ENCODE data around the gene WDPCP. TPM values are rescaled to one million over a fixed set of nuclear protein-coding genes. Genes with fewer than 3 reads are reported as not detected.
"Not testable (repeated sequence)": the region's sequence is repeated elsewhere in the genome, so short reads cannot be mapped to it uniquely, and the experiment has no call there.

WDPCP gene
- total RNA-seq, 1 donor: 14.5 TPM

DNA sequence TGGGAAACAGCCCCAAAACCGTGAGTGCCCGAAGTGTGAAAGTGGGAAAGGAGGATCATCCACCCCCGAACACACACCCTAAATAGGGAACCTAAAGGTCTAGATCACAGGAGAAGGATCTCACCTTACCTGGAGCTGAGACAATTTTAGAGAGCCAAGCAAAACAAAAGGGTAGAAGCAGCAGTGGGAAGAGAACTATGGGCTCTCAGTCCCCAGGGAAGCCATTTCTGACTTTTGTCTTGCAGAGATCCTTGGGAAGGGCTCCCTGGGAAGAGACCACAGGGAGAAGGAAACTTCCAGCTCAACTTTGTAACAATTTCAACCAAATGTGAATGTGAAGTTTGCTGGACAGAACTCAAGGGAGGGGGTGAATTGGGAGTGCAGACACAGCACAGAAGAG is 110.6 kb downstream of the WDPCP start:
- no peaks in the 10 kb centered on the region for H3K4me1 ChIP-seq (ENCODE audit: insufficient read depth, low read length)
- H3K27me3 ChIP-seq (ENCODE audit: insufficient read depth, low read length): no peaks in the 10 kb centered on the region
- H3K9me3 ChIP-seq (ENCODE audit: low read depth, low read length): no peaks in the 10 kb centered on the region
- H3K4me3 ChIP-seq (ENCODE audit: low read length): no peak overlapping the region

DNA sequence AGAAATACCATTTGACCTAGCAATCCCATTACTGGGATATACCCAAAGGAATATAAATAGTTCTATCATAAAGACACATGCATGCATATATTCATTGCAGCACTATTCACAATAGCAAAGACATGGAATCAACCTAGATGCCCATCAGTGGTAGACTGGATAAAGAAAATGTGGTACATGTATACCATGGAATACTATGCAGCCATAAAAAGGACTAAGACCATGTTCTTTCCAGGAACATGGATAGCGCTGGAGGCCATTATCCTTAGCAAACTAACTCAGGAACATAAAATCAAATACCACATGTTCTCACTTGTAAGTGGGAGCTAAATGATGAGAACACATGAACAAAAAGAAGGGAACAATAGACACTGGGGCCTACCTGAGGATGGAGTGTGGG is 119.0 kb downstream of the WDPCP start:
- not testable (repeated sequence) for H3K9me3 ChIP-seq (ENCODE audit: low read depth, low read length); H3K4me3 ChIP-seq (ENCODE audit: low read length); H3K27me3 ChIP-seq (ENCODE audit: insufficient read depth, low read length); H3K4me1 ChIP-seq (ENCODE audit: insufficient read depth, low read length)

DNA sequence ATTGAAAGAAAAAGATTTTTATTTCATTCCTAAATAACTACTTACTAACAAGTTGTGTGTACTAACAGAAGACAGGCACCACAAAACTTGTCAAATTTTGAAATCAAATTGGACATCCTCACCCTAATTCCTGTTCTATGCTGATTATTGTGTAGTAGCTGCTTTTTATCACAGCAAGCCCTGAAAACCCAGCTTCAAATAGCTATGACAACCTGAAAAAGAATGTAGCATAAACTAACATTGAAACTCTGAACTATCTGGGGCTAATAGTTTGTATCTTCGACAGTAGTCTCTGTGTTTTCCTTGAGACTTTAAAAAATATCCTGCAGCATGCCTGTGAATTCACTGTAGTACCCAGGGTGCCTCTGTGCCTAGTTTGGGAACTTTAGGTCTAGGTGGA is 122.6 kb downstream of the WDPCP start:
- Histone ChIP-seq H3K9me3 (ENCODE audit: low read depth, low read length) (no peaks in the 10 kb centered on the region), H3K4me1 (ENCODE audit: insufficient read depth, low read length) (no peaks in the 10 kb centered on the region), H3K27me3 (ENCODE audit: insufficient read depth, low read length) (no peaks in the 10 kb centered on the region), H3K4me3 (ENCODE audit: low read length) (no peak overlapping the region)

DNA sequence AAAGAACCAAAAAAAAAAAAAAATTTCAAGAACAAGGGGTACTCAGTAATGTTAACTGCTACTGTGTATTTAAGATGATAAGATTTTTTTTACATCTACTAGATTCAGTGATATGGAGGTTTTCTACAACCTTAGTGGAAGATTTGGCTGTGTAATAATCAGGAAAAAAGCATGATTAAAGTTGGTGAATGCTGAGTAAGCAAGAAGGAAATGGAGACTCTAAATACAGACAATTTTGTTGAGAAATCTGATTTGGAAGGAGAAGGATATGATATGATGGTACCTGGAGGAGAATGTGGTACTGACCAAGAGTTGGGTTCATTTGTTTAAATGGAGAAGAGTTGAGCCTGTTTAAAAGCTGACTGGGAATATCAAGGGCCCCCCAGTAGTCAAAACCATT is 125.1 kb downstream of the WDPCP start:
- Histone ChIP-seq H3K4me3 (ENCODE audit: low read length) (no peak overlapping the region), H3K9me3 (ENCODE audit: low read depth, low read length) (no peaks in the 10 kb centered on the region), H3K27me3 (ENCODE audit: insufficient read depth, low read length) (no peaks in the 10 kb centered on the region), H3K4me1 (ENCODE audit: insufficient read depth, low read length) (no peaks in the 10 kb centered on the region)

DNA sequence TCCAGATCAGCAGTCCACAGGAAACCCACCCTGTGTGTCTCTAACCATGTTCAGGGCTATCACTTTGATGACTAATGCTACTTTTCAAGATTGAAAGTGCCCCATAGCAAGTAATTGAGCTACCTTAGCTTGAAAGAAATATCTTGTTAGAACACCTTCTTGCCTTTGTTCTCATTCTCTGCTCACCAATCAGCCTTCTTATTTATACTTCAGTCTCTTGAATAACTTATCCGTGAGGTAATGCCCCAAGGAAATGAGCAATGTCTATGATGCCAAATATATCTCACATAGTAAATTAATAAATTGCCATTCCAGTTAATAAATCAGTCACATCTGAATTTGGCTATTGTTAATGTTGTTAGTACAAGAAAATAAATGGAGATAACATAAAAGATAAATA is 141.6 kb downstream of the WDPCP start:
- no peak overlapping the region for H3K4me3 ChIP-seq (ENCODE audit: low read length)
- no peaks in the 10 kb centered on the region for H3K27me3 ChIP-seq (ENCODE audit: insufficient read depth, low read length)
- no peaks in the 10 kb centered on the region for H3K9me3 ChIP-seq (ENCODE audit: low read depth, low read length)
- H3K4me1 ChIP-seq (ENCODE audit: insufficient read depth, low read length): no peaks in the 10 kb centered on the region

DNA sequence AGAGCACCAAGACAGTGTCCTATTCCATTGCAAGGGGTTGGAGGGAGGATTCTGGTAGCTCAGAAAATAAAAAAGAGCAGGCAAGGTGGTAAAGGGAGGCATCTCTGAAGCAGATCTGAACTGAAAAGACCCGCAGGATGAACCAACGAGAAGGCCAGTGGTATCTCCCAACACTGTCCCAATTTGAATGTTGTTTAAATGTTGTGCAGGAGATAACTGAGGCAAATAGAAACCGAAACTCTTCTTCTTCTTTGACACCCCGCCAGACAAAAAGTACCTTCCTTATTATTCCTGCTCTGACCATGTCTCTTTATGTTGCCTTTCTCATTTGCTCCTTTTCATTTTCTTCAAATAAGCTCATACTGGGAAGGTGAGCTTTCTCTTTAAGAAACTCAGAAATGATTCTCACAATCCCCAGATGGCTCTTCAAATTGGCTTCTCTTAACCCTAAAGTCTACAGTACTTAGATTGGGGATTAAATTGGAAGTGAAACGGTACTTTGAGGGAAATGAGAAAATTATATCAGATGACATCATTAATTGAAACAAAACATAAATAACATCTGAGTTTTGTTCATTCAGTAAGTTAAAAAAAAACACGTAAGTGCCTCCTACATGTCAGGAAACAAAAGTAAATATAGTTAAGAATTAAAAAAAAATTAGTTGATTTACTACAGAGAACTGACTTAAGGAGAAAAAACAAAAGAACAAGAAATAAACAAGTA is 143.6 kb downstream of the WDPCP start:
- Histone ChIP-seq H3K27me3 (ENCODE audit: insufficient read depth, low read length) (no peaks in the 10 kb centered on the region), H3K4me3 (ENCODE audit: low read length) (no peak overlapping the region), H3K4me1 (ENCODE audit: insufficient read depth, low read length) (no peaks in the 10 kb centered on the region), H3K9me3 (ENCODE audit: low read depth, low read length) (no peaks in the 10 kb centered on the region)

DNA sequence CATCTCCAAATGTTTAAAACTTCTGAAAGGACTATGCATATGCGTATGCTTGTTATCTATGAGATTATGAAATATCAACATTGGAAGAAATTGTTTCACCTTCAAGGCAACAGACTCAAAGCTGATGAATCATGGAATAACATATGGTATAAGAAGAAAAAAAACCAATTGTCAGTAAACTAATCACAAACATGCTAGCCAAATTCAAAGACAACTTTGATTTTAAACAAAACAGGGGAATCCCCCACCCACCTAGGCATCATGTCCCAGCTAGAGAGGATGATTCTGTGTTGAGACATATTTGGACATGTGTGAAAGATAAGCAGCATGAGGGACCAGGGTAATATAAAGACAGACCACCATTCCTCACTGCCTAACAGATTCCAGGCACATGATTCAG is 147.7 kb downstream of the WDPCP start:
- Histone ChIP-seq H3K4me3 (ENCODE audit: low read length) (no peak overlapping the region), H3K4me1 (ENCODE audit: insufficient read depth, low read length) (no peaks in the 10 kb centered on the region), H3K9me3 (ENCODE audit: low read depth, low read length) (no peaks in the 10 kb centered on the region), H3K27me3 (ENCODE audit: insufficient read depth, low read length) (no peaks in the 10 kb centered on the region)

DNA sequence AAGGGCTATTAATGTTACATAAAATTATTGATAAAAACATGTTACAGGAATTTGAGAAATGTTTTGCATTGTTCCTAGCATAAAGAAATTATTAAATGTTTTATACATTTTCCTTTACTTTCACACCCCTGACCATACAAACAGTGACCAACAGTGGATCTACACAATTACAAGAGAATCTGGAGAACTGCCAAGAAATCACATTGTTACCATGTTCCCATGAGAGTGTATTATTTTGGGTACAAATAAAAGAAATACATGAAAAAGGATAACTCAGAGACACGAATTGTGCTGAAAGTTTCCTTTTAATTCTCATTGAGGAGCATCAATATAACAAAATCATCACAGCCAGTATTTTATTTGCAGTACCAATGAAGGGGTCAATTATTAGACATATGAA is 150.1 kb downstream of the WDPCP start:
- Histone ChIP-seq H3K27me3 (ENCODE audit: insufficient read depth, low read length) (no peaks in the 10 kb centered on the region), H3K4me3 (ENCODE audit: low read length) (no peak overlapping the region), H3K9me3 (ENCODE audit: low read depth, low read length) (no peaks in the 10 kb centered on the region), H3K4me1 (ENCODE audit: insufficient read depth, low read length) (no peaks in the 10 kb centered on the region)

DNA sequence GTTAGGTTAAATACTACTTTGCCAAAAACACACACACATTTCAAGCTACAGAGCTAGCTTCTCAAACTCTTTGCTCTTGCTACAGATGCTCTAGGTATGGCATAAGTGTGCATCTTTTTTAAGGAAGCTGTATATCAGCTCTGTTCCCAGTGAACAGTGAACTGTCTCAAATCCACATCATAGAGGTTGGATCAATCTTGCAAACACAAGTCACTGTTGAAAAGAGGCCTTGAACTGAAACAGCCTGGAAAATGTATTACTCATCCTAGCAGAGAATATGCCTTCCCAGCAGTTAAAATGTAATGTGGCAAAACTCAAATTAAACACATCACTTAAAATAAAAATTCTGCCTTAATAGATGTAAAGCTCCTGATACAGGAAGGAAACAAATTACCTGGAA is 151.8 kb downstream of the WDPCP start:
- H3K27me3 ChIP-seq (ENCODE audit: insufficient read depth, low read length): no peaks in the 10 kb centered on the region

DNA sequence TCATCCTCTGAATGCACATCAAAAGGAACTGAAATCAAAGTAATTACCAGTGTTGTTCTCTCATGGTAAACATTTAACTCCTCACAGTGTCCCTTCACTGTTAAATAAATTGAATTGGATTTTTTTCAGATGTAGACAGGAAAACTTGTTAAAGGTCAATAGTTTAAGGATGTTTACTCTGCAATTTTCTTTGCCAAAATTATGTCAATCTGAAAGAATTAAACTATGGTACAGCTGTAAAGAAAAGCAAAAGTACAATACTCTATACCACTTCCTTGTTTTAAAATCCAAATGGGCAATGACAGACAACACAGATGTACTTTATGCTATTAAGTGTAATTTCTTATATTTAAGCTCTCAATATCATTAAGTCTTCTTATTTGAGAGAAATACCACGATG is 153.2 kb downstream of the WDPCP start:
- H3K4me3 ChIP-seq (ENCODE audit: low read length): no peak overlapping the region
- H3K9me3 ChIP-seq (ENCODE audit: low read depth, low read length): no peaks in the 10 kb centered on the region
- no peaks in the 10 kb centered on the region for H3K27me3 ChIP-seq (ENCODE audit: insufficient read depth, low read length)
- H3K4me1 ChIP-seq (ENCODE audit: insufficient read depth, low read length): no peaks in the 10 kb centered on the region

More for the DNA sequence above, 151.8 kb downstream of the WDPCP start:
- no peaks in the 10 kb centered on the region for H3K4me1 ChIP-seq (ENCODE audit: insufficient read depth, low read length)
- no peak overlapping the region for H3K4me3 ChIP-seq (ENCODE audit: low read length)
- no peaks in the 10 kb centered on the region for H3K9me3 ChIP-seq (ENCODE audit: low read depth, low read length)

DNA sequence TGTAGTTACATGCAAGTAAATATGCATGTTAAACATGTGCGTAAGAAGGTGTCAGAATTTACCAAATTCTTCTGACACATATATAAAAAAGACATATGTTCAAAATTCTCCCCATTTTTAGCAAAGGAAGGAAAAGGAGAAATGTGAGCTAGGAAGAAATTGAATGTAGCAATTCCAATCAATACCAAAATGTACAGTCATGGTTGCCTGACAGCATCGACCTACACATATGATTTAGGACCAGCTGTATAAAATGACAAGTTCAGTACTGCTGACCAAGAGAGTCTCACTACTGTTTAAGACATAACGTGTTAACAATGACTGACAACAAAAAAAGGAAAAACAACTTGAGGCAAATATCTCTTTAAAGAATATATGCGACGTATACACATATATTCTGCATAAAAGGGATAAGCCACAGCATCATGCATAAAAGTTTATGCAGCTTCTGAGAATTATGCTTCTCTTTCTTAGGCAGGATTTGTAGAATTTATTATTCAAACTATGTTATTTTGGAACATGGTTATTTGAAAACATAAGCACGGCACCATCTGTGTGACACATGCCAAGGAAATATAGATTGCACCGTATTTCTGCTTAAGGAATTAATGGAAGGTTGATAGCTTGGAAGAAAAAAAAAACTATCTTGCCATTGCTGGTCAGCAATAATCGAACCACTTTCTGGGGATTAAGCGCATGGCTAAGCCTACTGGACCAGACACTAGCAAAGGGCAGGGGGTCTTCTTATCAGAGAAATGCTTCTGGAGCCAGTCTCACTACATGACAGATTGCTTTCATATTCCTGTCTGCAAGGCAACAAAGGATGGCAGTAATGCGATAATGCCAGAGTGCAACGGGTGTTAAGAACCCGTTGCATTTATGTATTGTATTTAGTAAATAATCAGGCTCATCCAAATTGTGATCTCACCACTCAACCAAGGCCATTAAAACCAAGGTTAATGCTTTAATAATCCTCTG is 154.0 kb downstream of the WDPCP start:
- Histone ChIP-seq H3K4me3 (ENCODE audit: low read length) (no peak overlapping the region), H3K9me3 (ENCODE audit: low read depth, low read length) (no peaks in the 10 kb centered on the region), H3K4me1 (ENCODE audit: insufficient read depth, low read length) (no peaks in the 10 kb centered on the region), H3K27me3 (ENCODE audit: insufficient read depth, low read length) (no peaks in the 10 kb centered on the region)

DNA sequence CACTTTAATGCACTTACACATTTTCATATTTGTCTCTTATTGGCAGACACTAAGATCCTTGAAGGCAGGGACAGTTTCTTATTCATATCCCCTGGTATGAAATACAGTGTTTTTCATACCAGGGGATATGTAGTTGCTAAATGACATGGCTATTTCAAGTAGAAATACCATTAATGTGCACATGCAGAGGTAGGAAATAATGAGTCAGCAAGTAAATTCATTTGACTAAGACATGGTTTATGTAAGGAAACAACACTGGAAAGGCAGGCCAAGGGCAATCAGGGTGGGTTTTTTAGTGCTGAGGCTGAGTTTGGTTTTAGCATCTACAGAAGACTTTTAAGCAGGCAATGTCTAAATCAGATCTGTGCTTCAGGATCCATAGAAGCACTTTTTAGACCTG is 155.9 kb downstream of the WDPCP start:
- Histone ChIP-seq H3K27me3 (ENCODE audit: insufficient read depth, low read length) (no peaks in the 10 kb centered on the region), H3K4me3 (ENCODE audit: low read length) (no peak overlapping the region), H3K4me1 (ENCODE audit: insufficient read depth, low read length) (no peaks in the 10 kb centered on the region), H3K9me3 (ENCODE audit: low read depth, low read length) (no peaks in the 10 kb centered on the region)

DNA sequence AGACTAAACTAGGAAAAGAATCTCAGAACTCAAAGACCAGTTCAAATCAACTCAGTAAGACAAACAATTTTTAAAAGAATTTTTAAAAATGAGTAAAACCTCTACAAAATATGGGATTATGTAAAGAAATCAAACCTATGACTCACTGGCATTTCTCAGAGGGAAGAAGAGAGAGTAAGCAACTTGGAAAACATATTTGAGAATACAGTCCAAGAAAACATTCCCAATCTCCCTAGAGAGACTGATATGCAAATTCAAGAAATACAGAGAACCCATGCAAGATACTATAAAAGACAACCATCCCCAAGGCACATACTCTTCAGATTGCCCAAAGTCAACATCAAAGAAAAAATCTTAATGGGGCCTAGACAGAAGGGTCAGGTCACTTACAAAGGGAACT is 162.7 kb downstream of the WDPCP start:
- Histone ChIP-seq H3K4me1 (ENCODE audit: insufficient read depth, low read length) (no peaks in the 10 kb centered on the region), H3K9me3 (ENCODE audit: low read depth, low read length) (no peaks in the 10 kb centered on the region), H3K4me3 (ENCODE audit: low read length) (no peak overlapping the region), H3K27me3 (ENCODE audit: insufficient read depth, low read length) (no peaks in the 10 kb centered on the region)

DNA sequence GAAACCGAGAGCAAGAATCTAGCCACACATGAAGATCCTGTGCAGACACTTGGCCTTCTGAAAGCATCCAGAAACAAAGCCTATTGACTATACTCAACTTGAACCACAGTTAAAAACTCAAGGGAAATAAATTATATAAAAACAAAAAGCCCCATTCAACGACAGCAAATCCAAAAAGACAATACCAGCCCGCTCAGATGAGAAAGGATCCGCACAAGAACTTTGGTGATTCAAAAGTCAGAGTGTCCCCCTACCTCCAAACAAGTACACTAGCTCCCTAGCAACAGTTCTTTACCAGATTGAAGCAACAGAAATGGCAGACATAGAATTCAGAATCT is 163.2 kb downstream of the WDPCP start:
- H3K4me1 ChIP-seq (ENCODE audit: insufficient read depth, low read length): no peaks in the 10 kb centered on the region
- H3K27me3 ChIP-seq (ENCODE audit: insufficient read depth, low read length): no peaks in the 10 kb centered on the region
- no peak overlapping the region for H3K4me3 ChIP-seq (ENCODE audit: low read length)
- H3K9me3 ChIP-seq (ENCODE audit: low read depth, low read length): no peaks in the 10 kb centered on the region

DNA sequence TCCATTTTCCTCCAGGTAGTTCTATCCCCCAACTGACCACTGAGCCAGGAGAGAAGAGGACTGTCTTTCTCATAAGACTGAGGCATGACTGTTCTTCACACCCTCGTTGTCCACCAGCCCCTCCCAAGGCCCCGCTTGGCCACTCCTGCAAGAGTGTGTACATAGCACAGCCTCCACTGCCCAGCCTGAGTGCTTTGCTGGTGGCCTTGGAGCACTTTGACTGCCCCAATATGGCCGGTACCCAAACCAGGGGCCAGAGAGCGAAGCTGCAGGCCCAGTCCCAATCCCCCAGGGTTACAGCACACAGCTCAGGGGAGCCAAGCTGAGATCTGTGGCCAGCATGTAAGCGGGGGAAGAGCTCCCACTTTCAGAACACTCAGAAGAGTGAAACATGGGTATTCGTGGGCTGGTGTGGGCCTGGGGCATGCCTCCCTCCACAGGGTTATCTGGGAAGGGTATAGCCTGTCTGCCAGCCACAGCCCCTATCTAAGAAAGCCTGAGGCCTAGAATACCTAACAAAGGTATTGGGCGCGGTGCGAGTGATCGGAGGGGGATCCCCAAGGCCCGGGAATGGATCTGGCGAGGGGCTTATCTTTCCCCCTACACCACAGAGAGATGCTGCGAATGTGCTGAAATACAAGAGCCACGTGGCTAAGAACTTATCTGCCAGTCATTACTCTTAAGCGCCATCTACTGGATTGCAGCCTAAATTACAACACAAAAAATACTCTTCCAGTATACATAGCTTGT is 163.8 kb downstream of the WDPCP start:
- Histone ChIP-seq H3K27me3 (ENCODE audit: insufficient read depth, low read length) (no peaks in the 10 kb centered on the region), H3K4me3 (ENCODE audit: low read length) (no peak overlapping the region), H3K9me3 (ENCODE audit: low read depth, low read length) (no peaks in the 10 kb centered on the region)

More for the DNA sequence above, 163.8 kb downstream of the WDPCP start:
- H3K4me1 ChIP-seq (ENCODE audit: insufficient read depth, low read length): no peaks in the 10 kb centered on the region

All from mononuclear cell (primary cell).